HFF-Myc (cell line): ENCODE measurements around the gene ABCA6.

ENCODE experiments used
- DNase-seq: peaks from one replicate; pipeline ENCODE4 v3.0.0-alpha.2; 2011; ENCODE audit warnings: low read depth; ENCODE audit errors: extremely low read depth
- H3K4me3 ChIP-seq: replicated peaks from 2 replicates; pipeline ENCODE4 v1.5.1; 2011; ENCODE audit warnings: low read depth, mild to moderate bottlenecking, control low read depth, low read length
- CTCF ChIP-seq: IDR thresholded peaks from 2 replicates; pipeline ENCODE4 v1.5.1; 2012; ENCODE audit warnings: mild to moderate bottlenecking, low read depth, low read length, control low read depth; ENCODE audit errors: missing control alignments

Gene ABCA6

GRCh38 chr17:69164206-69164605 lies 22.5 kb upstream of the ABCA6 start:
- DNase-seq, result no peak
- TF ChIP-seq CTCF, result no peak
- H3K4me3 ChIP-seq, result no peak overlapping the region

- no peak for TF ChIP-seq CTCF
These were observed 17.7 kb upstream of the ABCA6 start for GRCh38 chr17:69159418-69159817.

GRCh38 chr17:69154267-69154666 lies 12.6 kb upstream of the ABCA6 start:
- no peak for DNase-seq
- TF ChIP-seq CTCF, result no peak
- no peak overlapping the region for H3K4me3 ChIP-seq

More at GRCh38 chr17:69159418-69159817, 17.7 kb upstream of the ABCA6 start:
- no peak for DNase-seq
- H3K4me3 ChIP-seq, result no peak overlapping the region

- DNase-seq, result no peak
- no peak for TF ChIP-seq CTCF
- no peak overlapping the region for H3K4me3 ChIP-seq
These were observed 8.6 kb upstream of the ABCA6 start for GRCh38 chr17:69150333-69150732.

- no peak overlapping the region for H3K4me3 ChIP-seq
- DNase-seq, result no peak
- no peak for TF ChIP-seq CTCF
These were observed 5.8 kb upstream of the ABCA6 start for GRCh38 chr17:69147460-69147859.

- TF ChIP-seq CTCF, result no peak
- H3K4me3 ChIP-seq, result no peak overlapping the region
- no peak for DNase-seq
These were observed 2.9 kb upstream of the ABCA6 start for GRCh38 chr17:69144331-69145255.
